HepG2 (cell line): Measurements from ENCODE around the gene CAVIN3. TPM values are rescaled to one million over a fixed set of nuclear protein-coding genes. Genes with fewer than 3 reads are reported as not detected.

Experiments
- GATAD1 ChIP-seq: IDR thresholded peaks from 2 replicates; pipeline ENCODE4 v1.6.1; 2016; ENCODE audit warnings: missing genetic modification reagents, missing compliant biosample characterization
- NKX3-1 ChIP-seq: sonication (generic); formaldehyde crosslinking; IDR thresholded peaks from 2 replicates; pipeline ENCODE4 v1.5.0; 2020; ENCODE audit warnings: missing genetic modification reagents
- POLR2AphosphoS2 ChIP-seq: IDR thresholded peaks from 2 replicates; pipeline ENCODE4 v1.6.1; 2011; ENCODE audit warnings: low read depth, low read length, improper control_type of control experiment
- REL ChIP-seq: sonication (generic); formaldehyde crosslinking; conservative IDR thresholded peaks from 2 replicates; pipeline ENCODE4 v1.8.0; 2022; ENCODE audit warnings: mild to moderate bottlenecking, missing genetic modification reagents, moderate library complexity
- TSC22D2 ChIP-seq: sonication (generic); formaldehyde crosslinking; IDR thresholded peaks from 2 replicates; pipeline ENCODE4 v1.5.1; 2020; ENCODE audit warnings: missing genetic modification reagents, mild to moderate bottlenecking, borderline replicate concordance
- YEATS4 ChIP-seq: sonication (generic); formaldehyde crosslinking; IDR thresholded peaks from 2 replicates; pipeline ENCODE4 v1.4.0; 2020; ENCODE audit warnings: missing genetic modification reagents, borderline replicate concordance
- ZNF331 ChIP-seq: sonication (generic); formaldehyde crosslinking; IDR thresholded peaks from 2 replicates; pipeline ENCODE4 v1.4.0; 2020; ENCODE audit warnings: missing genetic modification reagents
- ZNF782 ChIP-seq: sonication (generic); formaldehyde crosslinking; IDR thresholded peaks from 2 replicates; pipeline ENCODE4 v1.4.0; 2020; ENCODE audit warnings: missing genetic modification reagents, mild to moderate bottlenecking, borderline replicate concordance
- polyA plus RNA-seq, 8 experiments: library from polyadenylated mRNA; depleted of rRNA in 3 of 8; stranded (reverse) in 7 of 8; unstranded in 1 of 8; fragments of >200 nt; fragmentation: Illumina TruSeq in 4 of 8; extraction: Trizol in 4 of 8; gene quantifications; 2 replicates each; pipeline versions ENCODE4 v1.2.1 to v1.2.3, GENCODE V29; 2011 to 2016; ENCODE audit warnings: low read depth in 4 of 8, missing spikeins in 1 of 8, mixed read lengths in 1 of 8; ENCODE audit not compliant: insufficient read depth in 1 of 8
- total RNA-seq, 5 experiments: library from RNA; depleted of rRNA; stranded (reverse); fragments of >200 nt; fragmentation: Illumina TruSeq; extraction: Trizol; gene quantifications; 2 replicates each; pipeline ENCODE4 v1.2.3, GENCODE V29; 2016; ENCODE audit warnings: low read depth in 1 of 5
- TF ChIP-seq, protein P1 (sequence below), 2 experiments: sonication (generic) in 1 of 2; formaldehyde crosslinking in 1 of 2; IDR thresholded peaks; 2 replicates each; pipeline versions ENCODE4 v1.4.0 to v1.6.1; 2016 to 2020; ENCODE audit warnings: borderline replicate concordance in 1 of 2, low read depth in 1 of 2, mild to moderate bottlenecking in 1 of 2, missing genetic modification reagents in 1 of 2
- TF ChIP-seq, protein P2 (sequence below): sonication (generic); formaldehyde crosslinking; IDR thresholded peaks from 2 replicates; pipeline ENCODE4 v1.5.1; 2020; ENCODE audit warnings: mild to moderate bottlenecking, moderate library complexity, missing genetic modification reagents
- TF ChIP-seq, protein P3 (sequence below): sonication (generic); formaldehyde crosslinking; IDR thresholded peaks from 2 replicates; pipeline ENCODE4 v1.4.0; 2020; ENCODE audit warnings: missing genetic modification reagents
- TF ChIP-seq, protein P4 (sequence below): fragments of 450-650 bp; IDR thresholded peaks from 2 replicates; pipeline ENCODE4 v1.6.1; 2017; ENCODE audit warnings: mild to moderate bottlenecking
- TF ChIP-seq, protein P5 (sequence below): sonication (generic); formaldehyde crosslinking; IDR thresholded peaks from 2 replicates; pipeline ENCODE4 v1.8.0; 2022; ENCODE audit warnings: mild to moderate bottlenecking, missing genetic modification reagents

Gene CAVIN3
- total and polyA plus RNA-seq, 2 of the 13 experiments (the other 11 are each of a cell fraction or from before 2014, with no cell fraction given) = not detected

DNA sequence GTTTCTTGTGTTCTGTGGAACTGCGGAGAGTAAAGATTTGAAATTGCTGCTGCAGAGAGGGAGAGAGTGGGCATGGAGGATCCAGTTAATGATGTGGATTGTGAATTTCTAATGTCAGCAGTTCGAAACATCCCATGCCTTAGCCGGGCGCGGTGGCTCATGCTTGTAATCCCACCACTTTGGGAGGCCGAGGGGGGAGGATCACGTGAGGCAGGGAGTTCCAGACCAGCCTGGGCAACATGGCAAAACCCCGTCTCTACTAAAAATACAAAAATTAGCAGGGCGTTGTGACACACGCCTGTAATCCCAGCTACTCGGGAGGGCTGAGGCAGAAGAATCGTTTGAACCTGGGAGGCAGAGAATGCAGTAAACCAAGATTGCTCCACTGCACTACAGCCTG is 1.1 kb upstream of the CAVIN3 start (continued):
- TF ChIP-seq, protein P1, sequence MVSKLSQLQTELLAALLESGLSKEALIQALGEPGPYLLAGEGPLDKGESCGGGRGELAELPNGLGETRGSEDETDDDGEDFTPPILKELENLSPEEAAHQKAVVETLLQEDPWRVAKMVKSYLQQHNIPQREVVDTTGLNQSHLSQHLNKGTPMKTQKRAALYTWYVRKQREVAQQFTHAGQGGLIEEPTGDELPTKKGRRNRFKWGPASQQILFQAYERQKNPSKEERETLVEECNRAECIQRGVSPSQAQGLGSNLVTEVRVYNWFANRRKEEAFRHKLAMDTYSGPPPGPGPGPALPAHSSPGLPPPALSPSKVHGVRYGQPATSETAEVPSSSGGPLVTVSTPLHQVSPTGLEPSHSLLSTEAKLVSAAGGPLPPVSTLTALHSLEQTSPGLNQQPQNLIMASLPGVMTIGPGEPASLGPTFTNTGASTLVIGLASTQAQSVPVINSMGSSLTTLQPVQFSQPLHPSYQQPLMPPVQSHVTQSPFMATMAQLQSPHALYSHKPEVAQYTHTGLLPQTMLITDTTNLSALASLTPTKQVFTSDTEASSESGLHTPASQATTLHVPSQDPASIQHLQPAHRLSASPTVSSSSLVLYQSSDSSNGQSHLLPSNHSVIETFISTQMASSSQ (IDR thresholded peaks at IDR 0.05; ENCODE audit: low read depth) = no peak
- TF ChIP-seq, protein P1 (CRISPR knock-in tag; IDR thresholded peaks at IDR 0.05; ENCODE audit: borderline replicate concordance) = no peak
- TF ChIP-seq, protein P2, sequence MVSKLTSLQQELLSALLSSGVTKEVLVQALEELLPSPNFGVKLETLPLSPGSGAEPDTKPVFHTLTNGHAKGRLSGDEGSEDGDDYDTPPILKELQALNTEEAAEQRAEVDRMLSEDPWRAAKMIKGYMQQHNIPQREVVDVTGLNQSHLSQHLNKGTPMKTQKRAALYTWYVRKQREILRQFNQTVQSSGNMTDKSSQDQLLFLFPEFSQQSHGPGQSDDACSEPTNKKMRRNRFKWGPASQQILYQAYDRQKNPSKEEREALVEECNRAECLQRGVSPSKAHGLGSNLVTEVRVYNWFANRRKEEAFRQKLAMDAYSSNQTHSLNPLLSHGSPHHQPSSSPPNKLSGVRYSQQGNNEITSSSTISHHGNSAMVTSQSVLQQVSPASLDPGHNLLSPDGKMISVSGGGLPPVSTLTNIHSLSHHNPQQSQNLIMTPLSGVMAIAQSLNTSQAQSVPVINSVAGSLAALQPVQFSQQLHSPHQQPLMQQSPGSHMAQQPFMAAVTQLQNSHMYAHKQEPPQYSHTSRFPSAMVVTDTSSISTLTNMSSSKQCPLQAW = no peak
- TF ChIP-seq GATAD1 (CRISPR knock-in tag) (no peak), ZNF782 (CRISPR knock-in tag) (no peak), YEATS4 (CRISPR knock-in tag) (no peak), REL (CRISPR knock-in tag) (no peak), ZNF331 (CRISPR knock-in tag) (no peak), POLR2AphosphoS2 (no peak), NKX3-1 (CRISPR knock-in tag) (no peak), TSC22D2 (CRISPR knock-in tag) (no peak)
- TF ChIP-seq, protein P3, sequence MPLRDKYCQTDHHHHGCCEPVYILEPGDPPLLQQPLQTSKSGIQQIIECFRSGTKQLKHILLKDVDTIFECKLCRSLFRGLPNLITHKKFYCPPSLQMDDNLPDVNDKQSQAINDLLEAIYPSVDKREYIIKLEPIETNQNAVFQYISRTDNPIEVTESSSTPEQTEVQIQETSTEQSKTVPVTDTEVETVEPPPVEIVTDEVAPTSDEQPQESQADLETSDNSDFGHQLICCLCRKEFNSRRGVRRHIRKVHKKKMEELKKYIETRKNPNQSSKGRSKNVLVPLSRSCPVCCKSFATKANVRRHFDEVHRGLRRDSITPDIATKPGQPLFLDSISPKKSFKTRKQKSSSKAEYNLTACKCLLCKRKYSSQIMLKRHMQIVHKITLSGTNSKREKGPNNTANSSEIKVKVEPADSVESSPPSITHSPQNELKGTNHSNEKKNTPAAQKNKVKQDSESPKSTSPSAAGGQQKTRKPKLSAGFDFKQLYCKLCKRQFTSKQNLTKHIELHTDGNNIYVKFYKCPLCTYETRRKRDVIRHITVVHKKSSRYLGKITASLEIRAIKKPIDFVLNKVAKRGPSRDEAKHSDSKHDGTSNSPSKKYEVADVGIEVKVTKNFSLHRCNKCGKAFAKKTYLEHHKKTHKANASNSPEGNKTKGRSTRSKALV = no peak
- TF ChIP-seq, protein P4, sequence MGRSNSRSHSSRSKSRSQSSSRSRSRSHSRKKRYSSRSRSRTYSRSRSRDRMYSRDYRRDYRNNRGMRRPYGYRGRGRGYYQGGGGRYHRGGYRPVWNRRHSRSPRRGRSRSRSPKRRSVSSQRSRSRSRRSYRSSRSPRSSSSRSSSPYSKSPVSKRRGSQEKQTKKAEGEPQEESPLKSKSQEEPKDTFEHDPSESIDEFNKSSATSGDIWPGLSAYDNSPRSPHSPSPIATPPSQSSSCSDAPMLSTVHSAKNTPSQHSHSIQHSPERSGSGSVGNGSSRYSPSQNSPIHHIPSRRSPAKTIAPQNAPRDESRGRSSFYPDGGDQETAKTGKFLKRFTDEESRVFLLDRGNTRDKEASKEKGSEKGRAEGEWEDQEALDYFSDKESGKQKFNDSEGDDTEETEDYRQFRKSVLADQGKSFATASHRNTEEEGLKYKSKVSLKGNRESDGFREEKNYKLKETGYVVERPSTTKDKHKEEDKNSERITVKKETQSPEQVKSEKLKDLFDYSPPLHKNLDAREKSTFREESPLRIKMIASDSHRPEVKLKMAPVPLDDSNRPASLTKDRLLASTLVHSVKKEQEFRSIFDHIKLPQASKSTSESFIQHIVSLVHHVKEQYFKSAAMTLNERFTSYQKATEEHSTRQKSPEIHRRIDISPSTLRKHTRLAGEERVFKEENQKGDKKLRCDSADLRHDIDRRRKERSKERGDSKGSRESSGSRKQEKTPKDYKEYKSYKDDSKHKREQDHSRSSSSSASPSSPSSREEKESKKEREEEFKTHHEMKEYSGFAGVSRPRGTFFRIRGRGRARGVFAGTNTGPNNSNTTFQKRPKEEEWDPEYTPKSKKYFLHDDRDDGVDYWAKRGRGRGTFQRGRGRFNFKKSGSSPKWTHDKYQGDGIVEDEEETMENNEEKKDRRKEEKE = no peak
- TF ChIP-seq, protein P5, sequence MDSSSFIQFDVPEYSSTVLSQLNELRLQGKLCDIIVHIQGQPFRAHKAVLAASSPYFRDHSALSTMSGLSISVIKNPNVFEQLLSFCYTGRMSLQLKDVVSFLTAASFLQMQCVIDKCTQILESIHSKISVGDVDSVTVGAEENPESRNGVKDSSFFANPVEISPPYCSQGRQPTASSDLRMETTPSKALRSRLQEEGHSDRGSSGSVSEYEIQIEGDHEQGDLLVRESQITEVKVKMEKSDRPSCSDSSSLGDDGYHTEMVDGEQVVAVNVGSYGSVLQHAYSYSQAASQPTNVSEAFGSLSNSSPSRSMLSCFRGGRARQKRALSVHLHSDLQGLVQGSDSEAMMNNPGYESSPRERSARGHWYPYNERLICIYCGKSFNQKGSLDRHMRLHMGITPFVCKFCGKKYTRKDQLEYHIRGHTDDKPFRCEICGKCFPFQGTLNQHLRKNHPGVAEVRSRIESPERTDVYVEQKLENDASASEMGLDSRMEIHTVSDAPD (CRISPR knock-in tag) = no peak
